ENCODE results near the gene RFC4. TPM values are rescaled to one million over a fixed set of nuclear protein-coding genes. Genes with fewer than 3 reads are reported as not detected.

The RFC4 gene
- total and polyA plus RNA-seq, 9 of the 15 experiments (the other 6 are each of a cell fraction or from before 2014, with no cell fraction given), result 105 to 227 (median 180) TPM

- CTCF ChIA-PET (ENCODE audit: low intra/inter-chr PET ratio), result interaction anchor here (0.6 kb wide), 1 partner anchor 90 kb away, joined by 3 read pairs; no protein-coding TSS in a partner anchor
- Histone ChIP-seq H3K4me2 (ENCODE audit: insufficient read depth, low read length) (peak overlapping the region; percentile 99), H3K4me3 (peak overlapping the region; percentile 81), H3K79me2 (ENCODE audit: control insufficient read depth, insufficient read depth, low read length) (peaks cover 68% of the 10 kb centered on the region), H4K20me1 (replicated peaks; ENCODE audit: control insufficient read depth, insufficient read depth, low read length) (peaks cover 57% of the 10 kb centered on the region), H2AFZ (ENCODE audit: low read depth, low read length) (no peak overlapping the region), H3K36me3 (ENCODE audit: control insufficient read depth, insufficient read depth, low read length) (peaks cover 64% of the 10 kb centered on the region), H3K9me3 (replicated peaks; ENCODE audit: control insufficient read depth, insufficient read depth, low read depth, low read length) (no peaks in the 10 kb centered on the region), H3K27me3 (ENCODE audit: control insufficient read depth in 2 of 2, insufficient read depth in 2 of 2, low read length in 2 of 2) (no peaks in the 10 kb centered on the region), H3K9me1 (ENCODE audit: control insufficient read depth, insufficient read depth, low read length) (no peaks in the 10 kb centered on the region), H3K27ac (ENCODE audit: extremely low read depth, low read depth, low read length) (peak overlapping the region; percentile 99), H3K4me1 (replicated peaks in 1 of 2; ENCODE audit: control insufficient read depth in 2 of 2, insufficient read depth in 2 of 2, low read length in 2 of 2) (peaks cover 4 to 18% of the 10 kb centered on the region in 2 experiments; a peak in 4 of 5 replicates), H3K9ac (ENCODE audit: insufficient read depth in 1 of 2, low read depth in 2 of 2, low read length in 2 of 2) (peak overlapping the region; percentile 100)
- WGBS (ENCODE audit: insufficient coverage, low coverage, missing lambda C conversion rate), result under 1% methylated on average over 7 of the region's 7 CpGs
- no TSS peak for BruUV-seq (replicated peaks)
- FAIRE-seq (no peak), ATAC-seq (no peak), DNase-seq (ENCODE audit: extremely low read depth in 1 of 4, low spot score in 3 of 4) (no peak)
- POLR2A ChIA-PET, result interaction anchor here (0.6 to 3.3 kb wide), 38 partner anchors 7 to 355 kb away, joined by 3 to 68 read pairs (median 8); partner anchors contain the start of genes DNAJB11, RFC4, RPL39L and TBCCD1
- intact Hi-C loops (cut with micrococcal nuclease) (no loop called here), in situ Hi-C loops (cut with MboI) (no loop called here)
- TF ChIP-seq ZNF431 (CRISPR knock-in tag; IDR thresholded peaks at IDR 0.05) (no peak), KAT7 (CRISPR knock-in tag; IDR thresholded peaks at IDR 0.05; ENCODE audit: borderline replicate concordance) (no peak), ZNF407 (IDR thresholded peaks at IDR 0.05; ENCODE audit: low read depth) (no peak), ZFP30 (CRISPR knock-in tag; IDR thresholded peaks at IDR 0.05; ENCODE audit: borderline replicate concordance) (no peak), CEBPZ (IDR thresholded peaks at IDR 0.05; ENCODE audit: borderline replicate concordance, low read depth, low read length) (no peak), NELFE (IDR thresholded peaks at IDR 0.05; ENCODE audit: insufficient read depth, insufficient read length) (no peak), HDAC1 (IDR thresholded peaks at IDR 0.05) (no peak)
Observed at GRCh38 chr3:186784820-186785494, 21.3 kb downstream of the RFC4 start.

All from K562 (cell line).